H1 (cell line): Measurements from ENCODE around the gene ATP7B.

Source experiments
- CHD2 ChIP-seq: IDR thresholded peaks from 2 replicates; pipeline ENCODE4 v1.6.1; 2012; ENCODE audit warnings: low read length, improper control_type of control experiment
- CREB1 ChIP-seq: IDR thresholded peaks from 2 replicates; pipeline ENCODE4 v1.6.1; 2012; ENCODE audit warnings: inconsistent platforms
- CTCF ChIP-seq, 3 experiments: IDR thresholded peaks; 1 replicate in 2 of 3; 2 replicates in 1 of 3; pipeline versions ENCODE4 v1.5.1 to v1.6.1; 2011; ENCODE audit warnings: low read length in 3 of 3, mild to moderate bottlenecking in 3 of 3, inconsistent platforms in 2 of 3, low read depth in 1 of 3, moderate library complexity in 1 of 3; ENCODE audit not compliant: insufficient read depth in 1 of 3; ENCODE audit errors: control extremely low read depth in 1 of 3
- EP300 ChIP-seq, 2 experiments: IDR thresholded peaks; 1 replicate in 1 of 2; 2 replicates in 1 of 2; pipeline ENCODE4 v1.6.1; 2011 to 2012; ENCODE audit warnings: low read depth in 2 of 2, low read length in 2 of 2, mild to moderate bottlenecking in 2 of 2, borderline replicate concordance in 1 of 2, inconsistent platforms in 1 of 2, moderate library complexity in 1 of 2
- EZH2 ChIP-seq: fragments of 200-600 bp; sonication (generic); IDR thresholded peaks from 2 replicates; pipeline ENCODE4 v1.7.1; 2012; ENCODE audit warnings: low read depth, mild to moderate bottlenecking, moderate library complexity, low read length, inconsistent platforms; ENCODE audit not compliant: severe bottlenecking
- KDM5A ChIP-seq: fragments of 200-600 bp; IDR thresholded peaks from 2 replicates; pipeline ENCODE4 v1.7.1; 2012; ENCODE audit warnings: mild to moderate bottlenecking, low read length, inconsistent platforms, mixed read lengths
- NANOG ChIP-seq: IDR thresholded peaks from 2 replicates; pipeline ENCODE4 v1.6.1; 2011; ENCODE audit warnings: low read length, low read depth, mild to moderate bottlenecking, inconsistent platforms; ENCODE audit not compliant: insufficient read depth, poor library complexity, severe bottlenecking
- POLR2A ChIP-seq, 2 experiments: IDR thresholded peaks; 1 replicate in 1 of 2; 2 replicates in 1 of 2; pipeline ENCODE4 v1.6.1; 2011; ENCODE audit warnings: low read depth in 2 of 2, low read length in 2 of 2, mild to moderate bottlenecking in 2 of 2; ENCODE audit errors: control extremely low read depth in 1 of 2
- POLR2AphosphoS5 ChIP-seq: IDR thresholded peaks from 2 replicates; pipeline ENCODE4 v1.6.1; 2011; ENCODE audit warnings: low read depth, low read length
- SIN3A ChIP-seq, 2 experiments: IDR thresholded peaks in 1 of 2; conservative IDR thresholded peaks in 1 of 2; 2 replicates each; pipeline ENCODE4 v1.6.1; 2011 to 2012; ENCODE audit warnings: low read length in 2 of 2, improper control_type of control experiment in 1 of 2, low read depth in 1 of 2, mild to moderate bottlenecking in 1 of 2
- SUZ12 ChIP-seq: fragments of 200-600 bp; sonication (generic); IDR thresholded peaks from 2 replicates; pipeline ENCODE4 v1.6.1; 2012; ENCODE audit warnings: mild to moderate bottlenecking, inconsistent platforms, low read length, moderate library complexity, mixed read lengths
- YY1 ChIP-seq: IDR thresholded peaks from 2 replicates; pipeline ENCODE4 v1.6.1; 2011; ENCODE audit warnings: low read depth, mild to moderate bottlenecking, low read length

DNA sequence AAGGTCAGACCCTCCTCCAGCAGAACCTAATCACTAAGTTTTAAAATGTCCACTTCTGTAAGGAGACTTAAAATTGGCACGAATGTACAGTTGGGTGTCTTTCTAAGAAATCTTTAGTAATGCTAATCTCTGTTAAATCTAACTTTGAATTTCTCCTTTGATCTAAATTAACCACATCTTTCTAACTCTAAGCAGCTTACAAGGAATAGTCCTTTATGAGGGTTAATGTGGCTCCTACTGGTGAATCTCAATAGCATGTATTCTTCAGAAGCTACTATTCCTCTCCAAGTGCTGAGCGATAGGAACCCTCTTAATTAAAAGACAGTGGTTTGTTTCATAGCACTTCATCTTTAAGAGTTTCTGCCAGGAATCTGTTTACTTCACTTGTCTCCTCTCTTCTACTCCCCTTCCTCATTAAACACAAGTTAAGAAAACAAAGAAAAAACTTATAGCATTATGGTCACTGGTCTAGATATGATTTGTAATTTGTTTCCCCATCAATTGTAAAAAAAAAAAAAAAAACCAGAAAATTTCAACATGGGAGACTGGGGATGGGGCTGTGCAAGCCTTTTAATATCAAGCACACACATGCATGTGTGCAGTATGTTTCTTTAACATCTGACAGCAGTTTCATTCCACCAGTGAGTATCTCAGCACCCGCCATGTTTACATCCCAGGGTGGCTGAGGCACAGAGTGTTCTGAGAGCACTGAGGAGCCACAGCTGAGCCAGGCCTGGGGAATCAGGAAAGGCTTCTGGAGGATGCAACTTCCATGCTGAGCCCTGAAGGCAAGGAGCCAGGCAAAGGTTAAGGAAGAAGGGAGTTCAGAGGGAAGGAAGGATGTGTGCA, 57.7 kb downstream of the ATP7B start:
- TF ChIP-seq SUZ12: no peak
- TF ChIP-seq EZH2: no peak
- no peak for TF ChIP-seq CTCF (IDR thresholded peaks at IDR 0.05; ENCODE audit: control extremely low read depth in 1 of 3, insufficient read depth in 1 of 3, low read depth in 1 of 3, low read length in 3 of 3)
- no peak for TF ChIP-seq EP300 (IDR thresholded peaks at IDR 0.05; ENCODE audit: borderline replicate concordance in 1 of 2, low read depth in 2 of 2, low read length in 2 of 2)
- TF ChIP-seq YY1: no peak
- TF ChIP-seq CREB1: no peak
- TF ChIP-seq CHD2: no peak
- no peak for TF ChIP-seq POLR2A (IDR thresholded peaks at IDR 0.05; ENCODE audit: control extremely low read depth in 1 of 2, low read depth in 2 of 2, low read length in 2 of 2)
- no peak for TF ChIP-seq KDM5A
- no peak for TF ChIP-seq NANOG
- no peak for TF ChIP-seq POLR2AphosphoS5
- no peak for TF ChIP-seq SIN3A (conservative IDR thresholded peaks at IDR 0.05 in 1 of 2, IDR thresholded peaks at IDR 0.05 in 1 of 2; ENCODE audit: low read depth in 1 of 2, low read length in 2 of 2)
